ENCODE data around the gene HUS1B.

Gene HUS1B

GRCh38 chr6:617456-618100 is 39.3 kb downstream of the HUS1B start:
- DNase-seq (ENCODE audit: low read depth), result no peak
- no peak for TF ChIP-seq CTCF (conservative IDR thresholded peaks at IDR 0.05; ENCODE audit: control insufficient read depth, insufficient read depth, low read depth, low read length)

GRCh38 chr6:613981-614380 is 42.9 kb downstream of the HUS1B start:
- no peak for DNase-seq (ENCODE audit: low read depth)
- no peak for TF ChIP-seq CTCF (conservative IDR thresholded peaks at IDR 0.05; ENCODE audit: control insufficient read depth, insufficient read depth, low read depth, low read length)
- no peak overlapping the region for H3K4me3 ChIP-seq (ENCODE audit: control insufficient read depth, low read depth, low read length)

More at GRCh38 chr6:617456-618100, 39.3 kb downstream of the HUS1B start:
- no peak overlapping the region for H3K4me3 ChIP-seq (ENCODE audit: control insufficient read depth, low read depth, low read length)

GRCh38 chr6:611928-612327 is 45.0 kb downstream of the HUS1B start:
- no peak for DNase-seq (ENCODE audit: low read depth)
- no peak overlapping the region for H3K4me3 ChIP-seq (ENCODE audit: control insufficient read depth, low read depth, low read length)
- no peak for TF ChIP-seq CTCF (conservative IDR thresholded peaks at IDR 0.05; ENCODE audit: control insufficient read depth, insufficient read depth, low read depth, low read length)

GRCh38 chr6:610882-611281 is 46.0 kb downstream of the HUS1B start:
- TF ChIP-seq CTCF (conservative IDR thresholded peaks at IDR 0.05; ENCODE audit: control insufficient read depth, insufficient read depth, low read depth, low read length), result no peak
- H3K4me3 ChIP-seq (ENCODE audit: control insufficient read depth, low read depth, low read length), result no peak overlapping the region
- DNase-seq (ENCODE audit: low read depth), result no peak

GRCh38 chr6:609905-610304 is 47.0 kb downstream of the HUS1B start:
- no peak overlapping the region for H3K4me3 ChIP-seq (ENCODE audit: control insufficient read depth, low read depth, low read length)
- no peak for DNase-seq (ENCODE audit: low read depth)
- TF ChIP-seq CTCF (conservative IDR thresholded peaks at IDR 0.05; ENCODE audit: control insufficient read depth, insufficient read depth, low read depth, low read length), result no peak

- TF ChIP-seq CTCF (conservative IDR thresholded peaks at IDR 0.05; ENCODE audit: control insufficient read depth, insufficient read depth, low read depth, low read length), result no peak
- DNase-seq (ENCODE audit: low read depth), result no peak
- H3K4me3 ChIP-seq (ENCODE audit: control insufficient read depth, low read depth, low read length), result no peak overlapping the region
Observed at GRCh38 chr6:606829-607379, 50.0 kb downstream of the HUS1B start.

Data from fibroblast of mammary gland (primary cell).